Measurements from ENCODE around the gene PRKCA. TPM values are rescaled to one million over a fixed set of nuclear protein-coding genes. Genes with fewer than 3 reads are reported as not detected.
A peak's percentile ranks its signal among the peaks of the same experiment; 100 is the strongest.

PRKCA gene
- total and polyA plus RNA-seq, 9 donors: 9.1 to 67.6 (median 37.2) TPM

DNA sequence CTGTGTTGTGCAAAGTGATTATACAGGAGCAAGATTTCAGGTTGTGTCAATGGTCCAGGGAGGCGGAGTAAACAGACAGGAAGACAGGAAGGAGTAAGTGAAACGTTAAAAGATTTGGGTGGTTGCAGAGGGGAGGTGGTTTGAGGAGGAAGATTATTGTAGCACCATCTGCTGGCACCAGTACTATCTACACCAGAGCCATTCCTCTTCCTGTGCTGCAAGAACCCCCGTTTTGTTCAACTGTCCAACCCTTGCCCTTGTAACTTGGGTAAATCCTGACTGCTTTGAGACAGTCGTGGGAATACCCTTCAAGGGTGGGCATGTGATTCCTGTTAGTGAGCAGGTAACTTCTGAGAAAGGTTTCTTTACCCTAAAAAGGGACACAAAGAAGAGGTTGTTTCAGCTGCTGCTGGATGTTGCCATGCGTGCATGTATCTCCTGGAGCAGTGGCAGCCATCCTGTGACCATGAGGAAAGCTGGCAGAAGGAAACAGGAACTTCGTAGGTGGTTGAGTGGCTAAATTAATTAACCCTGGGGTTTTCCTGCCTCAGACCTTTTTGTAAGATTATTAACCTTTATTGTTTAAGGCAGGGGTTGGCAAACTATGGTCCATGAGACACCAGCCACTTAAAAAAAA is 124.1 kb downstream of the PRKCA start:
- Histone ChIP-seq H3K4me1 (ENCODE audit: insufficient read depth) (peaks cover 8% of the 10 kb centered on the region), H3K9me3 (no peaks in the 10 kb centered on the region), H3K36me3 (no peaks in the 10 kb centered on the region), H3K4me3 (no peak overlapping the region), H3K27ac (no peak overlapping the region), H3K27me3 (no peaks in the 10 kb centered on the region)
- intact Hi-C loops (cut with DNase I): no loop called here
- TF ChIP-seq EP300 (IDR thresholded peaks at IDR 0.05) (no peak), POLR2A (IDR thresholded peaks at IDR 0.05) (no peak)
- TF ChIP-seq, protein P1, sequence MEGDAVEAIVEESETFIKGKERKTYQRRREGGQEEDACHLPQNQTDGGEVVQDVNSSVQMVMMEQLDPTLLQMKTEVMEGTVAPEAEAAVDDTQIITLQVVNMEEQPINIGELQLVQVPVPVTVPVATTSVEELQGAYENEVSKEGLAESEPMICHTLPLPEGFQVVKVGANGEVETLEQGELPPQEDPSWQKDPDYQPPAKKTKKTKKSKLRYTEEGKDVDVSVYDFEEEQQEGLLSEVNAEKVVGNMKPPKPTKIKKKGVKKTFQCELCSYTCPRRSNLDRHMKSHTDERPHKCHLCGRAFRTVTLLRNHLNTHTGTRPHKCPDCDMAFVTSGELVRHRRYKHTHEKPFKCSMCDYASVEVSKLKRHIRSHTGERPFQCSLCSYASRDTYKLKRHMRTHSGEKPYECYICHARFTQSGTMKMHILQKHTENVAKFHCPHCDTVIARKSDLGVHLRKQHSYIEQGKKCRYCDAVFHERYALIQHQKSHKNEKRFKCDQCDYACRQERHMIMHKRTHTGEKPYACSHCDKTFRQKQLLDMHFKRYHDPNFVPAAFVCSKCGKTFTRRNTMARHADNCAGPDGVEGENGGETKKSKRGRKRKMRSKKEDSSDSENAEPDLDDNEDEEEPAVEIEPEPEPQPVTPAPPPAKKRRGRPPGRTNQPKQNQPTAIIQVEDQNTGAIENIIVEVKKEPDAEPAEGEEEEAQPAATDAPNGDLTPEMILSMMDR (IDR thresholded peaks at IDR 0.05): no peak
- WGBS, 3 donors: 76 to 78% (median 78%) methylated on average over 6 of the region's 6 CpGs
- no peak for DNase-seq

DNA sequence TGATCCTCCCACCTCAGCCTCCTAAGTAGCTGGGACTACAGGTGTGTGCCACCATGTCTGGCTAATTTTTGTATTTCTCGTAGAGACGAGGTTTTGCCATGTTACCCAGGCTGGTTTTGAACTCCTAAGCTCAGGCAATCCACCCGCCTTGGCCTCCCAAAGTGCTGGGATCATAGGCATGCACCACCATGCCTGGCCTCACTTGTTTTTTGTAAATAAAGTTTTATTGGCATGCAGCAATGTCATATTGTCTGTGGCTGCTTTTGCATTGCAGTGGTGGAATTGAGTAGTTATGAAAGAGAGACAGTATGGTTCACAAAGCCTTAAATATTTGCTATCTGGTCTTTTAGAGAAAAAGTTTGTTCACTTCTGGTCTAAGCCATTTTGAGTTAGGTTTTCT is 124.7 kb downstream of the PRKCA start:
- intact Hi-C loops (cut with DNase I): no loop called here
- H3K27me3 ChIP-seq: no peaks in the 10 kb centered on the region
- H3K4me3 ChIP-seq: no peak overlapping the region
- TF ChIP-seq EP300 (IDR thresholded peaks at IDR 0.05) (no peak), POLR2A (IDR thresholded peaks at IDR 0.05) (no peak)
- TF ChIP-seq, protein P1 (IDR thresholded peaks at IDR 0.05): no peak
- WGBS, 3 donors: 96 to 99% (median 96%) methylated on average over 3 of the region's 3 CpGs
- peaks cover 12% of the 10 kb centered on the region for H3K4me1 ChIP-seq (ENCODE audit: insufficient read depth)
- H3K36me3 ChIP-seq: no peaks in the 10 kb centered on the region
- H3K27ac ChIP-seq: no peak overlapping the region
- DNase-seq: no peak
- no peaks in the 10 kb centered on the region for H3K9me3 ChIP-seq

DNA sequence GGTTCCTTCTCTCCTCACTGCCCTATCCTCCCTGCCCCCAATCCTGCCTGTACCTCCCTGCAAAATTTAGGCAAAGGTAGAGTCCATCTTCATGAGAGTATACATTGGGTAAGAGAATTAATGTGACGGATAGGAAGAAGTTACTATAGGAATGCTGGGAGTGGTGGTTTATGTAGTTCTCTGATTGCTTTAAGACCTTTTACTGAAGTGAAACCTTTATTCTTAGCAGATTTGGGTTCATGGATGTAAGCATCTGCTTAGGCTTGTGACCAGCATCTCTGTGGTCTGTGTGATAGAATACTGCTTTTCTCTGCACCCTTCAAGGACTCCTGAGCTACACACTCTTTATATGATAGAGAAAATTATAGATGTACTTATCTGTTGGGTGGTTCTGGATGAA is 127.3 kb downstream of the PRKCA start:
- DNase-seq: no peak
- Histone ChIP-seq H3K4me3 (no peak overlapping the region), H3K9me3 (no peaks in the 10 kb centered on the region), H3K27ac (no peak overlapping the region), H3K36me3 (no peaks in the 10 kb centered on the region), H3K27me3 (no peaks in the 10 kb centered on the region), H3K4me1 (ENCODE audit: insufficient read depth) (peaks cover 15% of the 10 kb centered on the region)
- TF ChIP-seq, protein P1 (IDR thresholded peaks at IDR 0.05): no peak
- TF ChIP-seq EP300 (IDR thresholded peaks at IDR 0.05) (no peak), POLR2A (IDR thresholded peaks at IDR 0.05) (no peak)
- intact Hi-C loops (cut with DNase I): no loop called here
- 92 to 98% (median 97%) methylated on average over 1 of the region's 1 CpG for WGBS, 3 donors

DNA sequence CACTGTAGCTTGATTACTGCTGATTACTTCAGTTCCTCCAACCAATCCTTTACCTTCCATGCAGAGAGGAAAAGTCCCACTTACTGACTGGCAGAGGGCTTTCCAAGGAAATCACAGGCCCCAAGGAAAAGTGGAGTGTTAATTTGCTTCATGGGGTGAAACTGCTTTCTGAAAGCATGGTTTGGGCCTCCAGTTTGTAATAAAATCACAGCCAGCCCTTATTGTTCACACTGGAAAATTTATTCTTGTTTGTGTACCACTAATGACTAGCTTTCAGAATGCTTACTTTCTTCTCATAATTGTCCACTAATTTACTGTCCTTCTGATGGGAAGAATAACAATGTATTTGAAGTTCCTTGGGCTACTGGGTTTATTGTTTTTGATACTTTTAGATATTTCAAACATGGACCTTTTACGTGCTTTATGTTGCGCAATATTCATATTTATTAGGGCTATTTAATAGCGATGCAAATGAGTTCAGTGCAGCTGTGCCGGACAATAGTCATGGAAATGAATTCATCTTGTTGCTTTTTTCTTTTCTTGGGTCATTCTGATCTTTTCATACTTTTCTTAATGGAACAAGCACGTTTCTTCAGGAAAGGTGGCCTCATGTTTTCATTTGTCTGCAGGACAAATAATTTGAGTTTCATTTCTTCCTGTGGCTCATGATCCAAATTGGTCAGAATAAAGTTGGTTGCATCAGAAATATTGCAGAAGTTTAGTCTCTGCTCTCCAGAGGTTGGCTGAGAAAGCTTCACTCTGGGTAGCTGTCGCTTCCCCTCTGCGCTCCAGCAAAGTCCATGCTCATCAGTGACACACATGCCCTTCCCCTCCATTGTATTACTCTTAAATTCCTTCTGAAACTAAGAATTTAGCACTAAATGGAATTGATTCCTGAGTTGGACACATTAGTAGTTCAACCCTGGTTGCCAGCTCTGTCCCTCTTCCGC is 128.7 kb downstream of the PRKCA start:
- peak overlapping the region in 1 of 2 donors; percentile 53 for H3K27ac ChIP-seq
- H3K36me3 ChIP-seq: no peaks in the 10 kb centered on the region
- no peak overlapping the region for H3K4me3 ChIP-seq
- TF ChIP-seq EP300 (IDR thresholded peaks at IDR 0.05): no peak
- no peak for TF ChIP-seq POLR2A (IDR thresholded peaks at IDR 0.05)
- TF ChIP-seq, protein P1 (IDR thresholded peaks at IDR 0.05): no peak
- intact Hi-C loops (cut with DNase I): no loop called here
- no peaks in the 10 kb centered on the region for H3K27me3 ChIP-seq
- peaks cover 15% of the 10 kb centered on the region for H3K4me1 ChIP-seq (ENCODE audit: insufficient read depth)
- H3K9me3 ChIP-seq: no peaks in the 10 kb centered on the region
- 69 to 71% (median 71%) methylated on average over 8 of the region's 8 CpGs for WGBS, 3 donors
- no peak for DNase-seq

Data from ovary (tissue), 9 donors.